Measurements from ENCODE around the gene LYZL2.

LYZL2 gene

DNA sequence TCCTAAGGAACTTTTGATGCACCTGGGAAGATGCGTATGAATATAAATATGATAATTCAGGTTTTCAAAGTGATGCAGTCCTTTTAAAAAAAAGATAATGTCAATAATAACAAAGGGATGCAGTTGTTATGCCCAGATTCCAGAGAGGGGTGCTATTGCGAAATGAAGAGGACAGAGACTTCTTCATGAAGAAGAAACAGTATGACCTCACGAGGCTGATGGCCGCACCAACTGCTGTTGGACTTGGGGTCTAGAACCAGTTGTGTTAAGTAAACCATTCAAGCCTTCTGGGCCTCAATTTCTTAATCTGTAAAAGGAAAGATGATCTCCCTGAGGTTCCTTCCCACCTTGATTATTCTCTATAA, 55.1 kb downstream of the LYZL2 start:
- TF ChIP-seq GLIS3 (CRISPR knock-in tag; IDR thresholded peaks at IDR 0.05) = no peak
- no peak for TF ChIP-seq RARB (CRISPR knock-in tag; IDR thresholded peaks at IDR 0.05)
- ATAC-seq = no peak

DNA sequence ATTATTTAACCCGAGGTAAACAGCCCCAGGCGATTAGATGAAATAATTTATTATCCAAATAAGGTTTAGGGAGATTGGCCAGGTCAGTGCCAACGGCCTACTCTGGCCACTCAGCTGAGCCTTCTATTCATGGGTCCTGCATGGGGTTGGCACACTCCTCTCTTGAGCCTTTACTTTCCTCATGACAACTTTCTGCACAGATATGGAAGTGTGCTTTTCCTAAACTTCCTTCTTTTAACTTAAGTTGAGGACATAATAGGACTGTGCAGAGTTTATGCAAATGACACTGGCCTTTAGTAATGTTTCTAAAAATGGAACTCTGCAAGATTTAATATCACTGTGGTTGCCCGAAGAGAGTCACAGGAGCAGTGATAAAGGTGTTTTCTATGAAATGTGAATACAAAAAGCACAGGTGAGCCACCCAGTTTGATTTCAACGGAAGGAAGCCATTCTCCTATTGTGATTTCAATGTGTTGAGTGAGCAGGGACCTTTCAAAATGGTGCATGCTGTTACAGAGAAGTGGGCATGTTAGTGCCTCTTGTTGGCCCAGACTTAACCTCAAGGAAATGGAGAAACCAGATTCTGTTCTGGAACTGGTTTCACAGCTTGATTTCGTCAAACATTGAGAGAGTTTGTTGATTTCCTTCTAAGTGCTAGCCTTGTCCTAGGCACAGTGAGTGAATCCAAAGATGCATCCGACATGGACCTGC, 55.7 kb downstream of the LYZL2 start:
- TF ChIP-seq ZNF70 (CRISPR knock-in tag; IDR thresholded peaks at IDR 0.05) (no peak), RARB (CRISPR knock-in tag; IDR thresholded peaks at IDR 0.05) (no peak), SNAI2 (CRISPR knock-in tag; IDR thresholded peaks at IDR 0.05) (no peak), CREB5 (CRISPR knock-in tag; IDR thresholded peaks at IDR 0.05; ENCODE audit: low read depth) (no peak), ZC3H10 (CRISPR knock-in tag; IDR thresholded peaks at IDR 0.05) (no peak), ZFP30 (CRISPR knock-in tag; IDR thresholded peaks at IDR 0.05) (no peak), OSR1 (CRISPR knock-in tag; IDR thresholded peaks at IDR 0.05) (no peak)
- ATAC-seq = no peak

DNA sequence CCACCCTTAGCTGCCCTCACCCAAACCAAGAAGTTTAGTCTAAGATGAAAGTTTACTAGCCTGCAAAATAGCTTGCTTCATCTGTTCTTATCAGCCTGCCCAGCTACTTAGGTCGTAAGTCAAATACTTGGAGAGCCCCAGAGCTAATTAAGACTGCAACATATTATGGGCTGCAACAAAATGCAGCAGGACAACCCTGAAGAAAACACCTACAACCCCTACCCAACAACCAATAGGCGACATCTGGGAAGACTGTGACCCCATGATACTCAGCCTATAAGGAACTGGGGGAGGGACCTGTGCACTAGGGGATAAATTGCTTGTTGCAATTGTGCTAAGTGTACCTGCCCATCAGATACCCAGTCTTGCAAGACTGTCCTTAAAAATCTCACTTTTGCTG, 64.1 kb downstream of the LYZL2 start:
- no peak for TF ChIP-seq CREB5 (CRISPR knock-in tag; IDR thresholded peaks at IDR 0.05; ENCODE audit: low read depth)
- no peak for TF ChIP-seq ZFP3 (CRISPR knock-in tag; IDR thresholded peaks at IDR 0.05)
- TF ChIP-seq, protein P1, sequence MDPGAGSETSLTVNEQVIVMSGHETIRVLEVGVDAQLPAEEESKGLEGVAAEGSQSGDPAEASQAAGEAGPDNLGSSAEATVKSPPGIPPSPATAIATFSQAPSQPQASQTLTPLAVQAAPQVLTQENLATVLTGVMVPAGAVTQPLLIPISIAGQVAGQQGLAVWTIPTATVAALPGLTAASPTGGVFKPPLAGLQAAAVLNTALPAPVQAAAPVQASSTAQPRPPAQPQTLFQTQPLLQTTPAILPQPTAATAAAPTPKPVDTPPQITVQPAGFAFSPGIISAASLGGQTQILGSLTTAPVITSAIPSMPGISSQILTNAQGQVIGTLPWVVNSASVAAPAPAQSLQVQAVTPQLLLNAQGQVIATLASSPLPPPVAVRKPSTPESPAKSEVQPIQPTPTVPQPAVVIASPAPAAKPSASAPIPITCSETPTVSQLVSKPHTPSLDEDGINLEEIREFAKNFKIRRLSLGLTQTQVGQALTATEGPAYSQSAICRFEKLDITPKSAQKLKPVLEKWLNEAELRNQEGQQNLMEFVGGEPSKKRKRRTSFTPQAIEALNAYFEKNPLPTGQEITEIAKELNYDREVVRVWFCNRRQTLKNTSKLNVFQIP (CRISPR knock-in tag; IDR thresholded peaks at IDR 0.05; ENCODE audit: borderline replicate concordance, low read depth) = no peak
- no peak for TF ChIP-seq ZNF565 (CRISPR knock-in tag; conservative IDR thresholded peaks at IDR 0.05; ENCODE audit: low read depth)
- TF ChIP-seq PATZ1 (CRISPR knock-in tag; IDR thresholded peaks at IDR 0.05; ENCODE audit: borderline replicate concordance) = no peak
- no peak for TF ChIP-seq ZFP30 (CRISPR knock-in tag; IDR thresholded peaks at IDR 0.05)
- TF ChIP-seq ARNTL (CRISPR knock-in tag; IDR thresholded peaks at IDR 0.05; ENCODE audit: borderline replicate concordance, low read depth) = no peak
- no peak for TF ChIP-seq GLIS3 (CRISPR knock-in tag; IDR thresholded peaks at IDR 0.05)
- no peak for TF ChIP-seq TCF4 (CRISPR knock-in tag; IDR thresholded peaks at IDR 0.05; ENCODE audit: borderline replicate concordance)
- TF ChIP-seq, protein P2, sequence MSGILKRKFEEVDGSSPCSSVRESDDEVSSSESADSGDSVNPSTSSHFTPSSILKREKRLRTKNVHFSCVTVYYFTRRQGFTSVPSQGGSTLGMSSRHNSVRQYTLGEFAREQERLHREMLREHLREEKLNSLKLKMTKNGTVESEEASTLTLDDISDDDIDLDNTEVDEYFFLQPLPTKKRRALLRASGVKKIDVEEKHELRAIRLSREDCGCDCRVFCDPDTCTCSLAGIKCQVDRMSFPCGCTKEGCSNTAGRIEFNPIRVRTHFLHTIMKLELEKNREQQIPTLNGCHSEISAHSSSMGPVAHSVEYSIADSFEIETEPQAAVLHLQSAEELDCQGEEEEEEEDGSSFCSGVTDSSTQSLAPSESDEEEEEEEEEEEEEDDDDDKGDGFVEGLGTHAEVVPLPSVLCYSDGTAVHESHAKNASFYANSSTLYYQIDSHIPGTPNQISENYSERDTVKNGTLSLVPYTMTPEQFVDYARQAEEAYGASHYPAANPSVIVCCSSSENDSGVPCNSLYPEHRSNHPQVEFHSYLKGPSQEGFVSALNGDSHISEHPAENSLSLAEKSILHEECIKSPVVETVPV (CRISPR knock-in tag; IDR thresholded peaks at IDR 0.05) = no peak
- no peak for TF ChIP-seq RARB (CRISPR knock-in tag; IDR thresholded peaks at IDR 0.05)
- TF ChIP-seq OSR1 (CRISPR knock-in tag; IDR thresholded peaks at IDR 0.05) = no peak
- no peak for TF ChIP-seq ZNF8 (CRISPR knock-in tag; IDR thresholded peaks at IDR 0.05)
- TF ChIP-seq ESRRG (CRISPR knock-in tag; IDR thresholded peaks at IDR 0.05) = no peak
- no peak for TF ChIP-seq PPARA (CRISPR knock-in tag; IDR thresholded peaks at IDR 0.05; ENCODE audit: borderline replicate concordance)
- TF ChIP-seq, protein P3, sequence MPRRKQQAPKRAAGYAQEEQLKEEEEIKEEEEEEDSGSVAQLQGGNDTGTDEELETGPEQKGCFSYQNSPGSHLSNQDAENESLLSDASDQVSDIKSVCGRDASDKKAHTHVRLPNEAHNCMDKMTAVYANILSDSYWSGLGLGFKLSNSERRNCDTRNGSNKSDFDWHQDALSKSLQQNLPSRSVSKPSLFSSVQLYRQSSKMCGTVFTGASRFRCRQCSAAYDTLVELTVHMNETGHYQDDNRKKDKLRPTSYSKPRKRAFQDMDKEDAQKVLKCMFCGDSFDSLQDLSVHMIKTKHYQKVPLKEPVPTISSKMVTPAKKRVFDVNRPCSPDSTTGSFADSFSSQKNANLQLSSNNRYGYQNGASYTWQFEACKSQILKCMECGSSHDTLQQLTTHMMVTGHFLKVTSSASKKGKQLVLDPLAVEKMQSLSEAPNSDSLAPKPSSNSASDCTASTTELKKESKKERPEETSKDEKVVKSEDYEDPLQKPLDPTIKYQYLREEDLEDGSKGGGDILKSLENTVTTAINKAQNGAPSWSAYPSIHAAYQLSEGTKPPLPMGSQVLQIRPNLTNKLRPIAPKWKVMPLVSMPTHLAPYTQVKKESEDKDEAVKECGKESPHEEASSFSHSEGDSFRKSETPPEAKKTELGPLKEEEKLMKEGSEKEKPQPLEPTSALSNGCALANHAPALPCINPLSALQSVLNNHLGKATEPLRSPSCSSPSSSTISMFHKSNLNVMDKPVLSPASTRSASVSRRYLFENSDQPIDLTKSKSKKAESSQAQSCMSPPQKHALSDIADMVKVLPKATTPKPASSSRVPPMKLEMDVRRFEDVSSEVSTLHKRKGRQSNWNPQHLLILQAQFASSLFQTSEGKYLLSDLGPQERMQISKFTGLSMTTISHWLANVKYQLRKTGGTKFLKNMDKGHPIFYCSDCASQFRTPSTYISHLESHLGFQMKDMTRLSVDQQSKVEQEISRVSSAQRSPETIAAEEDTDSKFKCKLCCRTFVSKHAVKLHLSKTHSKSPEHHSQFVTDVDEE (CRISPR knock-in tag; IDR thresholded peaks at IDR 0.05) = no peak
- TF ChIP-seq ZC3H10 (CRISPR knock-in tag; IDR thresholded peaks at IDR 0.05) = no peak
- ATAC-seq = no peak
